HG03432 (cell line): ENCODE measurements around the gene RBM44.
"Not testable (repeated sequence)": the region's sequence is repeated elsewhere in the genome, so short reads cannot be mapped to it uniquely, and the experiment has no call there.

ENCODE experiments used
- ATAC-seq: cut with Tn5 transposase; IDR thresholded peaks from one replicate; pipeline ENCODE4 v1.9.1; 2021; ENCODE audit warnings: mild to moderate bottlenecking, moderate library complexity; ENCODE audit not compliant: unreplicated experiment

Gene RBM44

GRCh38 chr2:237798236-237799059, at the start of gene RBM44:
TSS of gene RBM44 (plus strand) at chr2:237798779. CDS start at chr2:237813610, 14,831 bp downstream.
- no peak for ATAC-seq

- no peak for ATAC-seq
These were observed 49.6 kb upstream of the RBM44 start for GRCh38 chr2:237749002-237749401.

- ATAC-seq = no peak
These were observed 48.6 kb upstream of the RBM44 start for GRCh38 chr2:237749961-237750360.

GRCh38 chr2:237750441-237750840, 48.1 kb upstream of the RBM44 start:
- ATAC-seq = not testable (repeated sequence)

- ATAC-seq = peak; percentile 99
These were observed 45.8 kb upstream of the RBM44 start for GRCh38 chr2:237752761-237753165.

GRCh38 chr2:237754182-237754581, 44.4 kb upstream of the RBM44 start:
- no peak for ATAC-seq

- no peak for ATAC-seq
These were observed 43.8 kb upstream of the RBM44 start for GRCh38 chr2:237754626-237755248.

GRCh38 chr2:237757616-237758015, 41.0 kb upstream of the RBM44 start:
- ATAC-seq = no peak

GRCh38 chr2:237758185-237758584, 40.4 kb upstream of the RBM44 start:
- ATAC-seq = no peak

GRCh38 chr2:237759176-237759575, 39.4 kb upstream of the RBM44 start:
- no peak for ATAC-seq

- no peak for ATAC-seq
These were observed 37.8 kb upstream of the RBM44 start for GRCh38 chr2:237760506-237761502.

GRCh38 chr2:237762291-237763182, 36.0 kb upstream of the RBM44 start:
- ATAC-seq = not testable (repeated sequence)

GRCh38 chr2:237763812-237764211, 34.8 kb upstream of the RBM44 start:
- ATAC-seq = no peak

- ATAC-seq = not testable (repeated sequence)
These were observed 33.5 kb upstream of the RBM44 start for GRCh38 chr2:237765122-237765521.

- no peak for ATAC-seq
These were observed 32.7 kb upstream of the RBM44 start for GRCh38 chr2:237765875-237766274.

- no peak for ATAC-seq
These were observed 32.2 kb upstream of the RBM44 start for GRCh38 chr2:237766340-237766739.

- ATAC-seq = no peak
These were observed 26.1 kb upstream of the RBM44 start for GRCh38 chr2:237772513-237772912.

- no peak for ATAC-seq
These were observed 24.8 kb upstream of the RBM44 start for GRCh38 chr2:237773826-237774225.

GRCh38 chr2:237774811-237775553, 23.6 kb upstream of the RBM44 start:
- peak; percentile 56 for ATAC-seq
